GM12873 (cell line): ENCODE measurements around the gene RUNX2.

Experiments used
- CTCF ChIP-seq: IDR thresholded peaks from 2 replicates; pipeline ENCODE4 v1.5.1; 2012; ENCODE audit warnings: low read depth, mild to moderate bottlenecking, moderate library complexity, low read length, control low read depth; ENCODE audit not compliant: insufficient read depth; ENCODE audit errors: missing control alignments

The RUNX2 gene

DNA sequence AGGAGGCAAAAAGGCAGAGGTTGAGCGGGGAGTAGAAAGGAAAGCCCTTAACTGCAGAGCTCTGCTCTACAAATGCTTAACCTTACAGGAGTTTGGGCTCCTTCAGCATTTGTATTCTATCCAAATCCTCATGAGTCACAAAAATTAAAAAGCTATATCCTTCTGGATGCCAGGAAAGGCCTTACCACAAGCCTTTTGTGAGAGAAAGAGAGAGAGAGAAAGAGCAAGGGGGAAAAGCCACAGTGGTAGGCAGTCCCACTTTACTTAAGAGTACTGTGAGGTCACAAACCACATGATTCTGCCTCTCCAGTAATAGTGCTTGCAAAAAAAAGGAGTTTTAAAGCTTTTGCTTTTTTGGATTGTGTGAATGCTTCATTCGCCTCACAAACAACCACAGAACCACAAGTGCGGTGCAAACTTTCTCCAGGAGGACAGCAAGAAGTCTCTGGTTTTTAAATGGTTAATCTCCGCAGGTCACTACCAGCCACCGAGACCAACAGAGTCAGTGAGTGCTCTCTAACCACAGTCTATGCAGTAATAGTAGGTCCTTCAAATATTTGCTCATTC is at the start of gene RUNX2:
Gene RUNX2 (plus strand): TSS at position 375 of the 567 bp plus-strand sequence. CDS start 397 bp downstream, outside the sequence.
- no peak for TF ChIP-seq CTCF

GRCh38 chr6:45278367-45278766 is 49.8 kb upstream of the RUNX2 start:
- no peak for TF ChIP-seq CTCF

DNA sequence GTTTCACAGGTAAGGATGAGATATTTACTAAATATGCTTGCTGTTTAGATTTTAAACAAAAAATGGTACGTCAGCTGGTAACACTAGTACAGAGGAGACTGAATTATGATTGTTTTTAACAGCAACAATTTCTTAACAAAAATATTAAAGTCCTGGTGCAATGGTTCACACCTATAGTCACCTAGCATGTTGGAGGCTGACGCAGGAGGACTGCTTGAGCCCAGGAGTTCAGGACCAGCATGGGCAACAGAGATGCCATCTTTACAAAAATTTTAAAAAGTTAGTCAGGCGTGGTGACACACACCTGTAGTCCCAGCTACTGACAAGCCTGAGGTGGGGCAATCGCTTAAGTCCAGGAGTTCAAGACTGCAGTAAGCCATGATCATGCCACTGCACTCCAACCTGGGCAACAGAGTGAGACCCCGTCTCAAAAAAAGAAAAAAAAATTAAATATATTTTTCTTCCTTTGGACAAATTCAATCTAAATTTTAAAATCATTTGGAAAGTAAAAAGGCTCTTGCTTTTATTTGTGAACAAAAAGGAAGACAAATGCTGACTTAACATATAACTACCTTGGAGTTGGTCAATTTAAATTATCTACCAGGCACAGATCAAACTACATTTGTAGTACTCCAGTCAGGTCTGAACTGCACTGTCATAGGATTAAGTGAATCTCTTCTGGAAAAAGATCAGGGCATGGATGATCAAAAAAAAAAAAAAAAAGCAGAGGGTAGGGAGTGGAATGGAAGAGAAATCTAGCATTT is 38.2 kb upstream of the RUNX2 start:
- TF ChIP-seq CTCF: no peak

DNA sequence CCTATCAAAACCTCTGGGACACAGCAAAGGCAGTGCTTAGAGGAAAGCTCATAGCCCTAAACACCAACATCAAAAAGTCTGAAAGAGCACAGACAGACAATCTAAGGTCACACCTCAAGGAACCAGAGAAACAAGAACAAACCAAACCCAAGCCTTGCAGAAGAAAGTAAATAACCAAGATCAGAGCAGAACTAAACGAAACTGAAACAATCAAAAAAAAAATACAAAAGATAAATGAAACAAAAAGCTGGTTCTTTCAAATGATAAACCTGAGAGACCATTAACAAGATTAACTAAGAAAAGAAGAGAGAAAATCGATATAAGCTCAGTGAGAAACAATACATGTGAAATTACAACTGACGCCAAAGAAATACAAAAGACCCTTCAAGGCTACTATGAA is 34.8 kb upstream of the RUNX2 start:
- no peak for TF ChIP-seq CTCF

DNA sequence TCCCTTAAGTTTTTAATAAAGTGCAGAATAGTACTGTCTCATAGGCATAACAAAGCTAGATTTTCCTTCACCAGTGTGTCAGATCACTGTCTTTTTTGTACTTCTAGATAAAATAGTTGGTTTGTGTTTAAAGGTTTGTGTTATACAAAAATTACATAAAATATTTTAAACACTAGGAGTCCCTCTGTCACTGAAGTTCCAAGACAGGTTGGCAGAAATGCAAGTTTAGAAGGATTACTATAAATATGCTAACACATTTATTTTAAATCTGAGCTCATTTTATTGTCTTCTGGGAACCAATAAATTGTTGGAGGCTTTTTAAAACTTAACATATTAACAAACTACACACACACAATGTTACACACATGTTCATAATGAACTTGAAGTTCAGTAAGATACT is 30.8 kb upstream of the RUNX2 start:
- TF ChIP-seq CTCF: no peak

DNA sequence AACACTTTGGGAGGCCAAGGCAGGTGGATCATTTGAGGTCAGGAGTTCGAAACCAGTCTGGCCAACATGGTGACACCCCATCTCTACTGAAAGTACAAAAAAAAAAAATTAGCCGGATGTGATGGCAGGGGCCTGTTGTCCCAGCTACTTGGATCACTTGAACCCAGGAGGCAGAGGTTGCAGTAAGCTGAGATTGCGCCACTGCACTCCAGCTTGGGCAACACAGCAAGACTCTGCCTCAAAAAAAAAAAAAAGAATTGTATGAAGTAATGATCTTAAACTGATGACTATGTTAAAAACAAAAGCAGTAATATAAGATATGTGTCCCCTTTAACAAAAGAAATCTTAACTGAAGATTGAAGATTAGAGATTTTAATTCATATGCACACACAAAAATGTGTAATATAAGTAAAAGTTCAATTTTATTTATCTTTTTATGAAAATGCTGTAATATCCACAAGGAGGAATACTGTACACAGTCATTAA is 29.0 kb upstream of the RUNX2 start:
- no peak for TF ChIP-seq CTCF

DNA sequence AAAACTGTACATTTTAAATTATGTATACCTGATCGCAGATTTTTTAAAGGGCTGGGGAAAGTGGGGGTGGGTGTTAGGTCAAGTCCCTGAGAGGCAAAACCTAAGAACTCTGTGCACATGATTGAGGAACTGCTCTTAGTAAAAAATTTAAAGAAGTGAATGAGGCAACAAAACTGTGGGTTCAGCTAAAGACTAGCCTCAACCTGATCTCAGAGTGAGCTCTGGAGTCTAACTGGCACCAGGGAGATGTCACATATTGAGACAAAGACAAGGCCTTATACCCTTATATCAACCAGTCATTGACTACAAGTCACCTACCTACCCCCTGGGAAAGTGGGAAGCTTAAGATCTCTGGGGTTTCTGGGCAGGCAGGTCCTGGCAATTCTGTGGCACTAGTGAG is 27.4 kb upstream of the RUNX2 start:
- no peak for TF ChIP-seq CTCF
